GM12878 (cell line): ENCODE data around the gene PM20D2. TPM values are rescaled to one million over a fixed set of nuclear protein-coding genes. Genes with fewer than 3 reads are reported as not detected.

Source experiments
- ATAC-seq: fragments of 200-7000 bp; cut with Tn5 transposase; 3 replicates; pipeline ENCODE4 v1.9.1; 2020; ENCODE audit warnings: mild to moderate bottlenecking, moderate library complexity
- BruUV-seq: library from RNA; stranded (reverse); fragments of 400-500 nt; replicated peaks from 2 replicates; lab custom pipeline; 2021; lab: Mats Ljungman, UMichigan
- CTCF ChIA-PET: fragments of 300-600 bp; sonication (Branson Sonifier 250); formaldehyde crosslinking; extraction: SDS; loops from one replicate; lab custom pipeline; 2021; ENCODE audit warnings: inconsistent platforms; lab: Yijun Ruan, JAX
- POLR2A ChIA-PET: fragments of 350-600 bp; formaldehyde crosslinking; extraction: SDS; loops from one replicate; lab custom pipeline; 2021; ENCODE audit warnings: inconsistent platforms; lab: Charles Lee
- RAD21 ChIA-PET: fragments of 300-600 bp; sonication (Branson Sonifier 250); formaldehyde crosslinking; loops from one replicate; lab custom pipeline; 2023; ENCODE audit warnings: antibody characterized with exemption; ENCODE audit not compliant: unreplicated experiment; lab: Charles Lee
- SMC1A ChIA-PET: fragments of 300-600 bp; sonication (Branson Sonifier 250); formaldehyde crosslinking; loops from one replicate; lab custom pipeline; 2023; ENCODE audit not compliant: unreplicated experiment, uncharacterized antibody; lab: Charles Lee
- DNase-seq: peaks from one replicate; pipeline ENCODE4 v3.0.0-alpha.2; 2011; ENCODE audit warnings: low read depth, low spot score
- FAIRE-seq: peaks from 3 replicates; lab custom pipeline; 2011; peaks lifted over from hg19 to GRCh38; lab: Jason Lieb, UNC
- H2AFZ ChIP-seq: 2 replicates; pipeline ENCODE4 v1.6.0; 2011; ENCODE audit warnings: low read depth, low read length, control low read depth; ENCODE audit not compliant: control insufficient read depth
- H3K27ac ChIP-seq: 2 replicates; pipeline ENCODE4 v1.5.1; 2011; ENCODE audit warnings: control low read depth; ENCODE audit not compliant: control insufficient read depth, insufficient read depth
- H3K27me3 ChIP-seq, 2 experiments: replicated peaks in 1 of 2; 2 replicates each; pipeline versions ENCODE4 v1.6.0 to v1.6.1; 2011; ENCODE audit warnings: low read length in 1 of 2; ENCODE audit not compliant: control insufficient read depth in 2 of 2, insufficient read depth in 2 of 2
- H3K36me3 ChIP-seq, 2 experiments: 2 replicates each; pipeline ENCODE4 v1.5.1; 2011; ENCODE audit warnings: low read length in 1 of 2; ENCODE audit not compliant: control insufficient read depth in 2 of 2, insufficient read depth in 2 of 2
- H3K4me1 ChIP-seq: 2 replicates; pipeline ENCODE4 v1.6.1; 2011; ENCODE audit warnings: mild to moderate bottlenecking, low read length, moderate library complexity, mixed read lengths; ENCODE audit not compliant: control insufficient read depth, insufficient read depth
- H3K4me2 ChIP-seq: 2 replicates; pipeline ENCODE4 v1.6.0; 2011; ENCODE audit warnings: control low read depth; ENCODE audit not compliant: control insufficient read depth, insufficient read depth
- H3K4me3 ChIP-seq: fragments of 200-600 bp; sonication (generic); 2 replicates; pipeline ENCODE4 v1.5.1; 2016
- H3K79me2 ChIP-seq: 2 replicates; pipeline ENCODE4 v1.6.0; 2011; ENCODE audit warnings: low read length; ENCODE audit not compliant: control insufficient read depth, insufficient read depth
- H3K9ac ChIP-seq: 2 replicates; pipeline ENCODE4 v1.8.0; 2011; ENCODE audit warnings: low read length, control low read depth, mixed read lengths; ENCODE audit not compliant: control insufficient read depth, insufficient read depth
- H3K9me3 ChIP-seq: replicated peaks from 3 replicates; pipeline ENCODE4 v1.5.1; 2011; ENCODE audit warnings: mild to moderate bottlenecking, low read length; ENCODE audit not compliant: control insufficient read depth, insufficient read depth
- H4K20me1 ChIP-seq: 2 replicates; pipeline ENCODE4 v1.6.0; 2011; ENCODE audit not compliant: control insufficient read depth, insufficient read depth
- ASH2L ChIP-seq: fragments of 300-600, 200-600 bp; sonication (generic); IDR thresholded peaks from 2 replicates; pipeline ENCODE4 v1.6.1; 2017; ENCODE audit warnings: low read depth, mild to moderate bottlenecking, borderline replicate concordance
- CREM ChIP-seq: IDR thresholded peaks from 2 replicates; pipeline ENCODE4 v1.6.1; 2014; ENCODE audit warnings: antibody characterized with exemption, low read depth
- EZH2 ChIP-seq: IDR thresholded peaks from 2 replicates; pipeline ENCODE4 v1.6.1; 2012; ENCODE audit warnings: low read depth, mild to moderate bottlenecking, control low read depth, inconsistent platforms, low read length, borderline replicate concordance; ENCODE audit not compliant: control insufficient read depth
- IRF4 ChIP-seq: IDR thresholded peaks from 2 replicates; pipeline ENCODE4 v1.6.1; 2011; ENCODE audit warnings: low read depth, low read length
- JUND ChIP-seq: IDR thresholded peaks from 2 replicates; pipeline ENCODE4 v1.6.1; 2012; ENCODE audit warnings: low read depth, mild to moderate bottlenecking, low read length, improper control_type of control experiment, moderate library complexity
- MXI1 ChIP-seq: fragments of 150-350 bp; IDR thresholded peaks from 2 replicates; pipeline ENCODE4 v1.6.1; 2011; ENCODE audit warnings: low read depth, mild to moderate bottlenecking, inconsistent platforms, low read length, improper control_type of control experiment
- MYB ChIP-seq: fragments of 150-350 bp; IDR thresholded peaks from 2 replicates; pipeline ENCODE4 v1.6.1; 2014; ENCODE audit warnings: mild to moderate bottlenecking, low read depth, low read length, borderline replicate concordance
- MYC ChIP-seq: IDR thresholded peaks from 2 replicates; pipeline ENCODE4 v1.6.1; 2011; ENCODE audit warnings: mild to moderate bottlenecking, low read length, moderate library complexity, inconsistent platforms; ENCODE audit not compliant: insufficient read depth, insufficient replicate concordance, insufficient read length, severe bottlenecking
- RFX5 ChIP-seq: IDR thresholded peaks from 2 replicates; pipeline ENCODE4 v1.6.1; 2011; ENCODE audit warnings: low read depth, low read length, improper control_type of control experiment
- SIX5 ChIP-seq: IDR thresholded peaks from 2 replicates; pipeline ENCODE4 v1.6.1; 2011; ENCODE audit warnings: mild to moderate bottlenecking, low read depth, low read length, moderate library complexity; ENCODE audit not compliant: severe bottlenecking
- SMAD5 ChIP-seq: IDR thresholded peaks from 2 replicates; pipeline ENCODE4 v1.6.1; 2016; ENCODE audit warnings: antibody characterized with exemption, low read depth
- SPI1 ChIP-seq: IDR thresholded peaks from 2 replicates; pipeline ENCODE4 v1.6.1; 2011; ENCODE audit warnings: low read depth, mild to moderate bottlenecking, low read length, moderate library complexity, borderline replicate concordance; ENCODE audit not compliant: insufficient read depth
- SREBF1 ChIP-seq: IDR thresholded peaks from 2 replicates; pipeline ENCODE4 v1.6.1; 2012; ENCODE audit warnings: mild to moderate bottlenecking, low read length
- SREBF2 ChIP-seq: IDR thresholded peaks from 2 replicates; pipeline ENCODE4 v1.6.1; 2012; ENCODE audit warnings: mild to moderate bottlenecking, low read length
- TAF1 ChIP-seq: IDR thresholded peaks from 2 replicates; pipeline ENCODE4 v1.6.1; 2011; ENCODE audit warnings: mild to moderate bottlenecking, low read depth, low read length, borderline replicate concordance
- TCF12 ChIP-seq: IDR thresholded peaks from 2 replicates; pipeline ENCODE4 v1.6.1; 2011; ENCODE audit warnings: low read depth, mild to moderate bottlenecking, low read length
- YBX1 ChIP-seq: fragments of 450-650 bp; IDR thresholded peaks from 2 replicates; pipeline ENCODE4 v1.6.1; 2016; ENCODE audit warnings: antibody characterized with exemption
- WGBS: methylation state at CpG from one replicate; pipeline ENCODE4 v1.1.6; 2016; ENCODE audit warnings: low lambda C conversion rate; ENCODE audit not compliant: insufficient replicate concordance, insufficient coverage; ENCODE audit errors: missing lambda C conversion rate; 5-methylcytosine and 5-hydroxymethylcytosine counted together
- in situ Hi-C: fragments of 300-500 bp; cut with MboI; formaldehyde crosslinking; loops from 9 replicates; pipeline ENCODE4 v1.14.3; 2018; ENCODE audit warnings: mixed read lengths
- intact Hi-C: fragments of 100-400 bp; cut with micrococcal nuclease; formaldehyde crosslinking; loops from one replicate; pipeline ENCODE4 v1.14.2; 2022; ENCODE audit not compliant: unreplicated experiment
- polyA plus RNA-seq, 11 experiments: library from polyadenylated mRNA; depleted of rRNA in 4 of 11; unstranded in 6 of 11; stranded (reverse) in 5 of 11; fragments of >200 nt; fragmentation: Nextera tagmentation in 4 of 11; fragmentation: Illumina TruSeq in 1 of 11; extraction: Ambion mirVana in 4 of 11; extraction: Trizol in 1 of 11; gene quantifications; 1 replicate in 1 of 11; 2 replicates in 10 of 11; pipeline versions ENCODE4 v1.2.1 to v1.2.3, GENCODE V29; 2011 to 2016; ENCODE audit warnings: inconsistent platforms in 2 of 11, missing spikeins in 2 of 11, low read depth in 1 of 11
- total RNA-seq, 4 experiments: library from RNA; depleted of rRNA in 3 of 4; stranded (reverse); fragments of >200 nt in 3 of 4; fragmentation: Illumina TruSeq in 1 of 4; extraction: Trizol in 1 of 4; gene quantifications; 2 replicates each; pipeline versions ENCODE4 v1.2.1 to v1.2.3, GENCODE V29; 2013 to 2021
- TF ChIP-seq, protein P1 (sequence below): fragments of 450-650 bp; IDR thresholded peaks from 2 replicates; pipeline ENCODE4 v1.6.1; 2018; ENCODE audit warnings: borderline replicate concordance, mild to moderate bottlenecking; ENCODE audit not compliant: partially characterized antibody
- TF ChIP-seq, protein P2 (sequence below): IDR thresholded peaks from 2 replicates; pipeline ENCODE4 v1.6.1; 2012; ENCODE audit warnings: mild to moderate bottlenecking, low read depth, low read length

PM20D2 gene
- total and polyA plus RNA-seq, 10 of the 15 experiments (the other 5 are each of a cell fraction or from before 2014, with no cell fraction given), result 7.8 to 23.6 (median 15.7) TPM

DNA sequence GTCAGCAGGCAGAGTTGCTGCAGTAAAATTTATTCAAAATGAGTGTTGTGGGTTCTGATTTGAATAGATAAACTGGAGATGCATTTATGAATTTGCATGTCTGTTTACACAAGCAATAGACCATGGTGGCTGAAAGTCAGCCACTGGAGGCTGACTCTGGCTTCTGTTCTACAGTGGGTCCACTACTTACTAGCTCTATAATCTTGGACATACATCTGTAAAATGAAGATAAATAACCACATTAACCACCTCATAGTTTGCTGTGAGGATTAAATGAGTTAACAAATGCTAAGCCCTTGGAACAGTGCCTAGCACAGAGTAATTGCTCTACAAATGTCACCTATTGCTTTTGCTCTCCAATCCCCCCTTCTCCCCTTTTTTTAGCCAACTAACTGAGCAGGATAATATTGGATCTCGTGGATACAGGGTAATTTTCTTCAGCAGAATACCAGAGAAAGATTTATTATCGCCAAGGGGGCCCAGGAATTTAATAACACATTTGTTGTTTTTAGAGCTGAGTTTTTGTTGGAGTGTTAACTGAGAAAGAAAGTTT lies 1.4 kb upstream of the PM20D2 start:
- WGBS, result 54% methylated on average over 2 of the region's 2 CpGs
- Histone ChIP-seq H2AFZ (no peak overlapping the region), H3K9ac (no peak overlapping the region), H3K4me3 (no peak overlapping the region), H3K79me2 (peaks cover 13% of the 10 kb centered on the region), H3K4me1 (peaks cover 16% of the 10 kb centered on the region), H3K36me3 (no peaks in the 10 kb centered on the region), H3K9me3 (no peaks in the 10 kb centered on the region; the same call in 2 of the 3 replicates), H3K27ac (no peak overlapping the region), H4K20me1 (no peaks in the 10 kb centered on the region), H3K27me3 (no peaks in the 10 kb centered on the region), H3K4me2 (no peak overlapping the region)
- ChIA-PET POLR2A (interaction anchor here (0.8 to 5.2 kb wide), 7 partner anchors 56 to 215 kb away, joined by 3 to 71 read pairs (median 3); partner anchors contain the start of gene PNRC1), RAD21 (interaction anchor here (0.6 to 3.5 kb wide), 11 partner anchors 11 to 299 kb away, joined by 3 to 26 read pairs (median 6); partner anchors contain the start of genes PNRC1 and RNGTT), SMC1A (interaction anchor here (1.0 to 6.1 kb wide), 10 partner anchors 7 to 215 kb away, joined by 3 to 37 read pairs (median 4); partner anchors contain the start of gene PNRC1), CTCF (interaction anchor here (0.6 to 4.1 kb wide), 14 partner anchors 10 to 1995 kb away, joined by 3 to 22 read pairs (median 3); no protein-coding TSS in a partner anchor)
- ATAC-seq (peak; percentile 30), DNase-seq (no peak), FAIRE-seq (peak; percentile 72)
- BruUV-seq, result no TSS peak
- in situ Hi-C loops, result no loop called here
- intact Hi-C loops, result no loop called here
- no peak for TF ChIP-seq JUND
- TF ChIP-seq MYB, result no peak
- TF ChIP-seq SREBF2, result no peak
- no peak for TF ChIP-seq SMAD5
- TF ChIP-seq ASH2L, result no peak
- TF ChIP-seq TAF1, result no peak
- 0 out of 2 replicates have a peak, but pooled peaks have one; percentile 16 for TF ChIP-seq CREM
- TF ChIP-seq IRF4, result 0 out of 2 replicates have a peak, but pooled peaks have one; percentile 45
- no peak for TF ChIP-seq RFX5
- no peak for TF ChIP-seq SPI1
- TF ChIP-seq SIX5, result no peak
- TF ChIP-seq, protein P1, sequence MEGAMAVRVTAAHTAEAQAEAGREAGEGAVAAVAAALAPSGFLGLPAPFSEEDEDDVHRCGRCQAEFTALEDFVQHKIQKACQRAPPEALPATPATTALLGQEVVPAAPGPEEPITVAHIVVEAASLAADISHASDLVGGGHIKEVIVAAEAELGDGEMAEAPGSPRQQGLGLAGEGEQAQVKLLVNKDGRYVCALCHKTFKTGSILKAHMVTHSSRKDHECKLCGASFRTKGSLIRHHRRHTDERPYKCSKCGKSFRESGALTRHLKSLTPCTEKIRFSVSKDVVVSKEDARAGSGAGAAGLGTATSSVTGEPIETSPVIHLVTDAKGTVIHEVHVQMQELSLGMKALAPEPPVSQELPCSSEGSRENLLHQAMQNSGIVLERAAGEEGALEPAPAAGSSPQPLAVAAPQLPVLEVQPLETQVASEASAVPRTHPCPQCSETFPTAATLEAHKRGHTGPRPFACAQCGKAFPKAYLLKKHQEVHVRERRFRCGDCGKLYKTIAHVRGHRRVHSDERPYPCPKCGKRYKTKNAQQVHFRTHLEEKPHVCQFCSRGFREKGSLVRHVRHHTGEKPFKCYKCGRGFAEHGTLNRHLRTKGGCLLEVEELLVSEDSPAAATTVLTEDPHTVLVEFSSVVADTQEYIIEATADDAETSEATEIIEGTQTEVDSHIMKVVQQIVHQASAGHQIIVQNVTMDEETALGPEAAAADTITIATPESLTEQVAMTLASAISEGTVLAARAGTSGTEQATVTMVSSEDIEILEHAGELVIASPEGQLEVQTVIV, result no peak
- no peak for TF ChIP-seq YBX1
- TF ChIP-seq, protein P2, sequence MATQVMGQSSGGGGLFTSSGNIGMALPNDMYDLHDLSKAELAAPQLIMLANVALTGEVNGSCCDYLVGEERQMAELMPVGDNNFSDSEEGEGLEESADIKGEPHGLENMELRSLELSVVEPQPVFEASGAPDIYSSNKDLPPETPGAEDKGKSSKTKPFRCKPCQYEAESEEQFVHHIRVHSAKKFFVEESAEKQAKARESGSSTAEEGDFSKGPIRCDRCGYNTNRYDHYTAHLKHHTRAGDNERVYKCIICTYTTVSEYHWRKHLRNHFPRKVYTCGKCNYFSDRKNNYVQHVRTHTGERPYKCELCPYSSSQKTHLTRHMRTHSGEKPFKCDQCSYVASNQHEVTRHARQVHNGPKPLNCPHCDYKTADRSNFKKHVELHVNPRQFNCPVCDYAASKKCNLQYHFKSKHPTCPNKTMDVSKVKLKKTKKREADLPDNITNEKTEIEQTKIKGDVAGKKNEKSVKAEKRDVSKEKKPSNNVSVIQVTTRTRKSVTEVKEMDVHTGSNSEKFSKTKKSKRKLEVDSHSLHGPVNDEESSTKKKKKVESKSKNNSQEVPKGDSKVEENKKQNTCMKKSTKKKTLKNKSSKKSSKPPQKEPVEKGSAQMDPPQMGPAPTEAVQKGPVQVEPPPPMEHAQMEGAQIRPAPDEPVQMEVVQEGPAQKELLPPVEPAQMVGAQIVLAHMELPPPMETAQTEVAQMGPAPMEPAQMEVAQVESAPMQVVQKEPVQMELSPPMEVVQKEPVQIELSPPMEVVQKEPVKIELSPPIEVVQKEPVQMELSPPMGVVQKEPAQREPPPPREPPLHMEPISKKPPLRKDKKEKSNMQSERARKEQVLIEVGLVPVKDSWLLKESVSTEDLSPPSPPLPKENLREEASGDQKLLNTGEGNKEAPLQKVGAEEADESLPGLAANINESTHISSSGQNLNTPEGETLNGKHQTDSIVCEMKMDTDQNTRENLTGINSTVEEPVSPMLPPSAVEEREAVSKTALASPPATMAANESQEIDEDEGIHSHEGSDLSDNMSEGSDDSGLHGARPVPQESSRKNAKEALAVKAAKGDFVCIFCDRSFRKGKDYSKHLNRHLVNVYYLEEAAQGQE, result no peak
- TF ChIP-seq MYC, result no peak
- no peak for TF ChIP-seq MXI1
- no peak for TF ChIP-seq EZH2
- no peak for TF ChIP-seq TCF12
- TF ChIP-seq SREBF1, result peak; percentile 34; the same call in 1 of the 2 replicates
